CD14-positive monocyte (primary cell): Measurements from ENCODE around the gene NTF4. TPM values are rescaled to one million over a fixed set of nuclear protein-coding genes. Genes with fewer than 3 reads are reported as not detected.

Source experiments
- DNase-seq, 3 donors: peaks; one replicate each; pipeline ENCODE4 v3.0.0-alpha.2; 2011 to 2022
- H2AFZ ChIP-seq: 2 replicates; pipeline ENCODE4 v1.6.0; 2012; ENCODE audit warnings: mild to moderate bottlenecking, low read depth, low read length, inconsistent platforms; ENCODE audit not compliant: insufficient read depth, poor library complexity, severe bottlenecking
- H3K27ac ChIP-seq, 2 donors: 1 replicate in 1 of 2; 2 replicates in 1 of 2; pipeline ENCODE4 v1.5.1; 2012 to 2013; ENCODE audit warnings: low read length in 2 of 2, control low read depth in 1 of 2, inconsistent platforms in 1 of 2, low read depth in 1 of 2, mild to moderate bottlenecking in 1 of 2
- H3K27me3 ChIP-seq, 2 donors: one replicate each; pipeline versions ENCODE4 v1.6.0 to v1.6.1; 2011 to 2013; ENCODE audit warnings: low read length in 2 of 2; ENCODE audit not compliant: control insufficient read depth in 2 of 2, insufficient read depth in 2 of 2
- H3K36me3 ChIP-seq, 2 donors: replicated peaks in 1 of 2; 1 replicate in 1 of 2; 2 replicates in 1 of 2; pipeline versions ENCODE4 v1.5.1 to v1.6.1; 2012 to 2013; ENCODE audit warnings: low read length in 2 of 2, control low read depth in 1 of 2, inconsistent platforms in 1 of 2, mild to moderate bottlenecking in 1 of 2; ENCODE audit not compliant: insufficient read depth in 2 of 2, control insufficient read depth in 1 of 2
- H3K4me1 ChIP-seq, 2 donors: 1 replicate in 1 of 2; 2 replicates in 1 of 2; pipeline versions ENCODE4 v1.5.1 to v1.6.1; 2012 to 2013; ENCODE audit warnings: low read length in 2 of 2, control low read depth in 1 of 2, inconsistent platforms in 1 of 2, mild to moderate bottlenecking in 1 of 2, moderate library complexity in 1 of 2; ENCODE audit not compliant: insufficient read depth in 2 of 2, control insufficient read depth in 1 of 2
- H3K4me2 ChIP-seq: replicated peaks from 2 replicates; pipeline ENCODE3; 2012; ENCODE audit warnings: low read length, moderate library complexity, mild to moderate bottlenecking; ENCODE audit not compliant: poor library complexity, severe bottlenecking; ENCODE audit errors: extremely low read depth
- H3K4me3 ChIP-seq, 3 experiments: fragments of 200-600 bp in 1 of 3; sonication (generic) in 1 of 3; replicated peaks in 1 of 3; 1 replicate in 2 of 3; 2 replicates in 1 of 3; pipeline ENCODE4 v1.5.1; 2011 to 2013; ENCODE audit warnings: low read length in 3 of 3, mild to moderate bottlenecking in 3 of 3, control low read depth in 2 of 3, low read depth in 2 of 3, inconsistent platforms in 1 of 3, moderate library complexity in 1 of 3
- H3K79me2 ChIP-seq: 2 replicates; pipeline ENCODE4 v1.6.0; 2012; ENCODE audit warnings: mild to moderate bottlenecking, control low read depth, inconsistent platforms, low read length, moderate library complexity; ENCODE audit not compliant: insufficient read depth
- H3K9ac ChIP-seq: 2 replicates; pipeline ENCODE4 v1.6.0; 2017; ENCODE audit warnings: low read length, mild to moderate bottlenecking; ENCODE audit not compliant: insufficient read depth, poor library complexity, severe bottlenecking
- H3K9me3 ChIP-seq, 2 donors: replicated peaks in 1 of 2; 1 replicate in 1 of 2; 2 replicates in 1 of 2; pipeline versions ENCODE4 v1.5.1 to v1.6.1; 2012 to 2013; ENCODE audit warnings: low read length in 2 of 2, control low read depth in 1 of 2; ENCODE audit not compliant: control insufficient read depth in 1 of 2, insufficient read depth in 1 of 2
- H4K20me1 ChIP-seq: 2 replicates; pipeline ENCODE4 v1.6.0; 2012; ENCODE audit warnings: mild to moderate bottlenecking, low read length, control low read depth, moderate library complexity; ENCODE audit not compliant: insufficient read depth
- H3K27ac Mint-ChIP-seq, 7 donors: one replicate each; pipeline ENCODE4 v1.8.0; 2020; ENCODE audit warnings: mild to moderate bottlenecking in 7 of 7, mixed read lengths in 7 of 7, moderate library complexity in 6 of 7, inconsistent platforms in 2 of 7
- H3K27me3 Mint-ChIP-seq, 3 donors: one replicate each; pipeline ENCODE4 v1.8.0; 2021 to 2022; ENCODE audit warnings: low read depth in 3 of 3, mild to moderate bottlenecking in 3 of 3, mixed read lengths in 3 of 3, moderate library complexity in 3 of 3, inconsistent platforms in 1 of 3
- H3K36me3 Mint-ChIP-seq, 2 donors: one replicate each; pipeline ENCODE4 v1.8.0; 2020; ENCODE audit warnings: mixed read lengths in 2 of 2, inconsistent platforms in 1 of 2, mild to moderate bottlenecking in 1 of 2
- H3K4me1 Mint-ChIP-seq: one replicate; pipeline ENCODE4 v1.8.0; 2020; ENCODE audit warnings: mild to moderate bottlenecking, mixed read lengths
- H3K4me3 Mint-ChIP-seq, 2 donors: one replicate each; pipeline ENCODE4 v1.8.0; 2020; ENCODE audit warnings: mild to moderate bottlenecking in 2 of 2, mixed read lengths in 2 of 2, moderate library complexity in 1 of 2
- H3K9me3 Mint-ChIP-seq, 7 donors: one replicate each; pipeline ENCODE4 v1.8.0; 2020 to 2022; ENCODE audit warnings: mixed read lengths in 7 of 7, mild to moderate bottlenecking in 6 of 7, moderate library complexity in 6 of 7, inconsistent platforms in 2 of 7
- WGBS: methylation state at CpG from one replicate; pipeline ENCODE4 v1.1.5; 2013; ENCODE audit warnings: missing lambda C conversion rate; ENCODE audit not compliant: insufficient coverage; 5-methylcytosine and 5-hydroxymethylcytosine counted together
- intact Hi-C, 2 donors: fragments of 100-400 bp; cut with micrococcal nuclease; formaldehyde crosslinking; loops; one replicate each; pipeline versions ENCODE4 v1.15.0 to v1.15.1; 2023
- polyA plus RNA-seq, 3 donors: library from polyadenylated mRNA; depleted of rRNA in 1 of 3; unstranded in 2 of 3; stranded (reverse) in 1 of 3; fragments of 300-500 nt in 2 of 3; fragments of >200 nt in 1 of 3; fragmentation: Illumina TruSeq in 2 of 3; gene quantifications; 1 replicate in 2 of 3; 2 replicates in 1 of 3; pipeline ENCODE4 v1.2.3, GENCODE V29; 2012 to 2021
- TF ChIP-seq, protein P1 (sequence below): fragments of 200-600 bp; IDR thresholded peaks from one replicate; pipeline ENCODE4 v1.8.0; 2022; ENCODE audit warnings: antibody characterized with exemption, mild to moderate bottlenecking

The NTF4 gene
- polyA plus RNA-seq, 3 donors, result not detected

DNA sequence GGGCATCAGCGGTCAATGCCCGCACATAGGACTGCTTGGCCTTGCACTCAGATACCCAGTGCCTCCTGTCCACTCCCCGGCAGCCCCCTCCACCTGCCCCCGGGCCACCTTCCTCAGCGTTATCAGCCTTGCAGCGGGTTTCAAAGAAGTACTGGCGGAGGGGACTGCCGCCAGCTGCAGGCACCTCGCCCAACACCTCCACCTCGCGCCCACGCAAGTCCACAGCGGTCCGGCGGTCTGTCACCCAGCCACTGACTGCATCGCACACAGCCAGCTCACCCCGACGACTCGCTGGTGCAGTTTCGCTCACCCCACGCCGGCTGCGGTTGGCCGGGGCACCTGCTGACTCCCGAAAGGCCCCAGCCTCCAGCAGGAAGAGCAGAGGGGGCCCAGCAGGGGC, 3.2 kb downstream of the NTF4 start:
- no peak overlapping the region for H3K4me2 ChIP-seq
- Mint-ChIP-seq H3K9me3 (peaks cover 2 to 35% (median 22%) of the 10 kb centered on the region in 7 donors), H3K36me3 (peaks cover 4 to 8% of the 10 kb centered on the region in 2 donors), H3K4me1 (peaks cover 19% of the 10 kb centered on the region), H3K4me3 (peak overlapping the region in 1 of 2 donors; percentile 57), H3K27me3 (peaks cover 87 to 96% (median 90%) of the 10 kb centered on the region in 3 donors), H3K27ac (no peak overlapping the region)
- intact Hi-C loops, result no loop called here
- H3K79me2 ChIP-seq, result no peaks in the 10 kb centered on the region
- H4K20me1 ChIP-seq, result no peaks in the 10 kb centered on the region
- DNase-seq, result no peak
- H3K9me3 ChIP-seq, result peaks cover 0 to 9% of the 10 kb centered on the region in 2 donors
- WGBS, result 49% methylated on average over 18 of the region's 25 CpGs
- H3K9ac ChIP-seq, result no peak overlapping the region
- TF ChIP-seq, protein P1, sequence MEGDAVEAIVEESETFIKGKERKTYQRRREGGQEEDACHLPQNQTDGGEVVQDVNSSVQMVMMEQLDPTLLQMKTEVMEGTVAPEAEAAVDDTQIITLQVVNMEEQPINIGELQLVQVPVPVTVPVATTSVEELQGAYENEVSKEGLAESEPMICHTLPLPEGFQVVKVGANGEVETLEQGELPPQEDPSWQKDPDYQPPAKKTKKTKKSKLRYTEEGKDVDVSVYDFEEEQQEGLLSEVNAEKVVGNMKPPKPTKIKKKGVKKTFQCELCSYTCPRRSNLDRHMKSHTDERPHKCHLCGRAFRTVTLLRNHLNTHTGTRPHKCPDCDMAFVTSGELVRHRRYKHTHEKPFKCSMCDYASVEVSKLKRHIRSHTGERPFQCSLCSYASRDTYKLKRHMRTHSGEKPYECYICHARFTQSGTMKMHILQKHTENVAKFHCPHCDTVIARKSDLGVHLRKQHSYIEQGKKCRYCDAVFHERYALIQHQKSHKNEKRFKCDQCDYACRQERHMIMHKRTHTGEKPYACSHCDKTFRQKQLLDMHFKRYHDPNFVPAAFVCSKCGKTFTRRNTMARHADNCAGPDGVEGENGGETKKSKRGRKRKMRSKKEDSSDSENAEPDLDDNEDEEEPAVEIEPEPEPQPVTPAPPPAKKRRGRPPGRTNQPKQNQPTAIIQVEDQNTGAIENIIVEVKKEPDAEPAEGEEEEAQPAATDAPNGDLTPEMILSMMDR, result no peak
- no peak overlapping the region for H2AFZ ChIP-seq
- peaks cover 16% of the 10 kb centered on the region in 2 donors for H3K4me1 ChIP-seq
- H3K4me3 ChIP-seq, result no peak overlapping the region
- peaks cover 39 to 87% of the 10 kb centered on the region in 2 donors for H3K27me3 ChIP-seq
- no peak overlapping the region for H3K27ac ChIP-seq
- H3K36me3 ChIP-seq, result no peaks in the 10 kb centered on the region

- intact Hi-C loops, result no loop called here
- peaks cover 2 to 36% (median 22%) of the 10 kb centered on the region in 7 donors for H3K9me3 Mint-ChIP-seq
- Histone ChIP-seq H3K4me2 (no peak overlapping the region), H2AFZ (no peak overlapping the region), H3K4me1 (peaks cover 21% of the 10 kb centered on the region in 2 donors), H3K27me3 (peaks cover 38 to 87% of the 10 kb centered on the region in 2 donors), H3K4me3 (no peak overlapping the region), H3K9me3 (peaks cover 0 to 9% of the 10 kb centered on the region in 2 donors), H4K20me1 (no peaks in the 10 kb centered on the region), H3K79me2 (no peaks in the 10 kb centered on the region), H3K9ac (no peak overlapping the region), H3K36me3 (no peaks in the 10 kb centered on the region), H3K27ac (no peak overlapping the region)
- peaks cover 23% of the 10 kb centered on the region for H3K4me1 Mint-ChIP-seq
- TF ChIP-seq, protein P1, result no peak
- H3K4me3 Mint-ChIP-seq, result peak overlapping the region in 1 of 2 donors; percentile 17
- H3K27me3 Mint-ChIP-seq, result peaks cover 87 to 96% (median 90%) of the 10 kb centered on the region in 3 donors
- H3K36me3 Mint-ChIP-seq, result peaks cover 4 to 8% of the 10 kb centered on the region in 2 donors
- DNase-seq, result no peak
- 100% methylated on average over 2 of the region's 2 CpGs for WGBS
- H3K27ac Mint-ChIP-seq, result no peak overlapping the region
Observed at GRCh38 chr19:49061000-49061399, 3.6 kb downstream of the NTF4 start.
